Thymus (tissue), 11 donors: ENCODE data around the gene TMEFF2. TPM values are rescaled to one million over a fixed set of nuclear protein-coding genes. Genes with fewer than 3 reads are reported as not detected.
A peak's percentile ranks its signal among the peaks of the same experiment; 100 is the strongest.

Experiments used
- DNase-seq, 9 donors: peaks; one replicate each; pipeline ENCODE4 v3.0.0-alpha.2; 2013; ENCODE audit warnings: low spot score in 9 of 9, low read depth in 6 of 9, missing footprints in 1 of 9
- H3K27ac ChIP-seq, 2 donors: one replicate each; pipeline ENCODE4 v1.5.1; 2013; ENCODE audit warnings: control low read depth in 1 of 2, low read depth in 1 of 2, low read length in 1 of 2, mild to moderate bottlenecking in 1 of 2, moderate library complexity in 1 of 2
- H3K27me3 ChIP-seq, 2 donors: one replicate each; pipeline ENCODE4 v1.5.1; 2013; ENCODE audit warnings: low read length in 1 of 2; ENCODE audit not compliant: control insufficient read depth in 2 of 2, insufficient read depth in 1 of 2
- H3K36me3 ChIP-seq, 2 donors: one replicate each; pipeline ENCODE4 v1.5.1; 2013; ENCODE audit warnings: low read length in 1 of 2, mild to moderate bottlenecking in 1 of 2, moderate library complexity in 1 of 2; ENCODE audit not compliant: control insufficient read depth in 2 of 2, insufficient read depth in 2 of 2
- H3K4me1 ChIP-seq, 2 donors: one replicate each; pipeline ENCODE4 v1.5.1; 2013; ENCODE audit warnings: low read length in 2 of 2; ENCODE audit not compliant: control insufficient read depth in 2 of 2, insufficient read depth in 2 of 2
- H3K4me3 ChIP-seq, 2 donors: one replicate each; pipeline ENCODE4 v1.5.1; 2013; ENCODE audit warnings: low read length in 2 of 2, control low read depth in 1 of 2, mild to moderate bottlenecking in 1 of 2
- H3K9me3 ChIP-seq, 2 donors: one replicate each; pipeline ENCODE4 v1.5.1; 2013; ENCODE audit warnings: low read length in 1 of 2, mild to moderate bottlenecking in 1 of 2; ENCODE audit not compliant: control insufficient read depth in 2 of 2, insufficient read depth in 1 of 2
- WGBS: extraction: QIAGEN DNeasy Blood & Tissue Kit; methylation state at CpG from one replicate; pipeline ENCODE4 v1.1.7; 2013; 5-methylcytosine and 5-hydroxymethylcytosine counted together
- polyA plus RNA-seq: library from polyadenylated mRNA; stranded (reverse); fragments of 200-250 nt; gene quantifications from one replicate; pipeline ENCODE4 v1.2.3, GENCODE V29; 2013
- total RNA-seq: library from RNA; stranded (reverse); fragments of 120-200 nt; gene quantifications from one replicate; pipeline ENCODE4 v1.2.4, GENCODE V29; 2013
- donor health status: healthy.

The TMEFF2 gene
- total and polyA plus RNA-seq, 2 donors: 0.05 to 1.2 TPM

GRCh38 chr2:192195548-192196418, 1.1 kb upstream of the TMEFF2 start:
- Histone ChIP-seq H3K4me1 (peaks cover 4 to 27% of the 10 kb centered on the region in 2 donors), H3K27me3 (peaks cover 42 to 70% of the 10 kb centered on the region in 2 donors), H3K9me3 (peaks cover 0 to 11% of the 10 kb centered on the region in 2 donors), H3K4me3 (peak overlapping the region; percentile 23 to 29), H3K36me3 (no peaks in the 10 kb centered on the region), H3K27ac (no peak overlapping the region)
- peak in 2 of 9 donors; percentile 1 to 12 for DNase-seq
- 1% methylated on average over 44 of the region's 44 CpGs for WGBS

- Histone ChIP-seq H3K27ac (no peak overlapping the region), H3K4me3 (peak overlapping the region; percentile 16 to 23), H3K9me3 (peaks cover 0 to 11% of the 10 kb centered on the region in 2 donors), H3K36me3 (no peaks in the 10 kb centered on the region), H3K4me1 (peaks cover 4 to 27% of the 10 kb centered on the region in 2 donors), H3K27me3 (peaks cover 42 to 70% of the 10 kb centered on the region in 2 donors)
- 2% methylated on average over 48 of the region's 48 CpGs for WGBS
- peak in 2 of 9 donors; percentile 2 to 8 for DNase-seq
Measured at GRCh38 chr2:192194265-192194865, 368 bp downstream of the TMEFF2 start.

GRCh38 chr2:192190474-192190873, 4.3 kb downstream of the TMEFF2 start:
- Histone ChIP-seq H3K9me3 (peaks cover 0 to 6% of the 10 kb centered on the region in 2 donors), H3K4me1 (peaks cover 4 to 15% of the 10 kb centered on the region in 2 donors), H3K27ac (no peak overlapping the region), H3K27me3 (peaks cover 26 to 40% of the 10 kb centered on the region in 2 donors), H3K36me3 (no peaks in the 10 kb centered on the region), H3K4me3 (no peak overlapping the region)
- peak in 1 of 9 donors; percentile 24 for DNase-seq
- 48% methylated on average over 1 of the region's 1 CpG for WGBS

- Histone ChIP-seq H3K4me3 (no peak overlapping the region), H3K36me3 (no peaks in the 10 kb centered on the region), H3K27me3 (peaks cover 3 to 4% of the 10 kb centered on the region in 2 donors), H3K4me1 (no peaks in the 10 kb centered on the region), H3K9me3 (no peaks in the 10 kb centered on the region), H3K27ac (no peak overlapping the region)
- WGBS: 96% methylated on average over 5 of the region's 5 CpGs
- no peak for DNase-seq
Measured at GRCh38 chr2:192186806-192187205, 7.9 kb downstream of the TMEFF2 start.

- Histone ChIP-seq H3K4me1 (no peaks in the 10 kb centered on the region), H3K27me3 (no peaks in the 10 kb centered on the region), H3K27ac (no peak overlapping the region), H3K4me3 (no peak overlapping the region), H3K36me3 (no peaks in the 10 kb centered on the region), H3K9me3 (no peaks in the 10 kb centered on the region)
- no peak for DNase-seq
- WGBS: 97% methylated on average over 2 of the region's 2 CpGs
Measured at GRCh38 chr2:192184349-192184748, 10.4 kb downstream of the TMEFF2 start.

GRCh38 chr2:192183296-192183695, 11.4 kb downstream of the TMEFF2 start:
- Histone ChIP-seq H3K27me3 (no peaks in the 10 kb centered on the region), H3K36me3 (no peaks in the 10 kb centered on the region), H3K4me3 (no peak overlapping the region), H3K4me1 (no peaks in the 10 kb centered on the region), H3K27ac (no peak overlapping the region), H3K9me3 (no peaks in the 10 kb centered on the region)
- WGBS: 91% methylated on average over 1 of the region's 1 CpG
- DNase-seq: no peak

- 50% methylated on average over 2 of the region's 2 CpGs for WGBS
- Histone ChIP-seq H3K4me3 (no peak overlapping the region), H3K9me3 (no peaks in the 10 kb centered on the region), H3K27me3 (no peaks in the 10 kb centered on the region), H3K4me1 (no peaks in the 10 kb centered on the region), H3K27ac (no peak overlapping the region), H3K36me3 (no peaks in the 10 kb centered on the region)
- DNase-seq: no peak
Measured at GRCh38 chr2:192166946-192167345, 27.8 kb downstream of the TMEFF2 start.

- H3K9me3 ChIP-seq: no peaks in the 10 kb centered on the region
- H3K27ac ChIP-seq: no peak overlapping the region
- no peaks in the 10 kb centered on the region for H3K36me3 ChIP-seq
- no peaks in the 10 kb centered on the region for H3K27me3 ChIP-seq
- no peaks in the 10 kb centered on the region for H3K4me1 ChIP-seq
- no peak overlapping the region for H3K4me3 ChIP-seq
- DNase-seq: no peak
- 96% methylated on average over 4 of the region's 4 CpGs for WGBS
Measured at GRCh38 chr2:192165842-192166241, 28.9 kb downstream of the TMEFF2 start.

- H3K4me3 ChIP-seq: no peak overlapping the region
- no peak overlapping the region for H3K27ac ChIP-seq
- H3K4me1 ChIP-seq: no peaks in the 10 kb centered on the region
- peak; percentile 19 to 79 (median 49) for DNase-seq
- WGBS: 31% methylated on average over 4 of the region's 4 CpGs
- H3K27me3 ChIP-seq: no peaks in the 10 kb centered on the region
- no peaks in the 10 kb centered on the region for H3K9me3 ChIP-seq
- H3K36me3 ChIP-seq: no peaks in the 10 kb centered on the region
Measured at GRCh38 chr2:192162392-192163042, 32.2 kb downstream of the TMEFF2 start.
